Nephron (organoid): ENCODE results near the gene SEC14L3.

Experiments
- H3K27ac Mint-ChIP-seq, 3 experiments: 2 replicates each; pipeline ENCODE4 v1.8.0; 2020; ENCODE audit warnings: mixed read lengths in 3 of 3, mild to moderate bottlenecking in 2 of 3, moderate library complexity in 1 of 3
- H3K27me3 Mint-ChIP-seq: 2 replicates; pipeline ENCODE4 v1.8.0; 2021; ENCODE audit warnings: low read depth, mild to moderate bottlenecking, moderate library complexity, mixed read lengths
- H3K36me3 Mint-ChIP-seq: 2 replicates; pipeline ENCODE4 v1.8.0; 2020; ENCODE audit warnings: low read depth, mixed read lengths
- H3K4me1 Mint-ChIP-seq: 2 replicates; pipeline ENCODE4 v1.8.0; 2020; ENCODE audit warnings: mixed read lengths
- H3K4me3 Mint-ChIP-seq, 3 experiments: 2 replicates each; pipeline ENCODE4 v1.8.0; 2020; ENCODE audit warnings: mild to moderate bottlenecking in 3 of 3, mixed read lengths in 3 of 3, moderate library complexity in 2 of 3
- H3K9me3 Mint-ChIP-seq: 2 replicates; pipeline ENCODE4 v1.8.0; 2020; ENCODE audit warnings: mixed read lengths
- TF ChIP-seq, protein P1 (sequence below), 3 experiments: fragments of 200-600 bp; sonication (generic); IDR thresholded peaks; one replicate each; pipeline ENCODE4 v1.5.0; 2021; ENCODE audit warnings: antibody characterized with exemption in 3 of 3; ENCODE audit not compliant: unreplicated experiment in 3 of 3

The SEC14L3 gene

GRCh38 chr22:30511911-30512310 is 40.1 kb upstream of the SEC14L3 start:
- H3K36me3 Mint-ChIP-seq = no peaks in the 10 kb centered on the region
- TF ChIP-seq, protein P1, sequence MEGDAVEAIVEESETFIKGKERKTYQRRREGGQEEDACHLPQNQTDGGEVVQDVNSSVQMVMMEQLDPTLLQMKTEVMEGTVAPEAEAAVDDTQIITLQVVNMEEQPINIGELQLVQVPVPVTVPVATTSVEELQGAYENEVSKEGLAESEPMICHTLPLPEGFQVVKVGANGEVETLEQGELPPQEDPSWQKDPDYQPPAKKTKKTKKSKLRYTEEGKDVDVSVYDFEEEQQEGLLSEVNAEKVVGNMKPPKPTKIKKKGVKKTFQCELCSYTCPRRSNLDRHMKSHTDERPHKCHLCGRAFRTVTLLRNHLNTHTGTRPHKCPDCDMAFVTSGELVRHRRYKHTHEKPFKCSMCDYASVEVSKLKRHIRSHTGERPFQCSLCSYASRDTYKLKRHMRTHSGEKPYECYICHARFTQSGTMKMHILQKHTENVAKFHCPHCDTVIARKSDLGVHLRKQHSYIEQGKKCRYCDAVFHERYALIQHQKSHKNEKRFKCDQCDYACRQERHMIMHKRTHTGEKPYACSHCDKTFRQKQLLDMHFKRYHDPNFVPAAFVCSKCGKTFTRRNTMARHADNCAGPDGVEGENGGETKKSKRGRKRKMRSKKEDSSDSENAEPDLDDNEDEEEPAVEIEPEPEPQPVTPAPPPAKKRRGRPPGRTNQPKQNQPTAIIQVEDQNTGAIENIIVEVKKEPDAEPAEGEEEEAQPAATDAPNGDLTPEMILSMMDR (IDR thresholded peaks at IDR 0.05; ENCODE audit: unreplicated experiment in 3 of 3) = no peak
- no peaks in the 10 kb centered on the region for H3K27me3 Mint-ChIP-seq
- no peaks in the 10 kb centered on the region for H3K4me1 Mint-ChIP-seq
- no peak overlapping the region for H3K4me3 Mint-ChIP-seq
- H3K27ac Mint-ChIP-seq = no peak overlapping the region
- H3K9me3 Mint-ChIP-seq = peaks cover 4% of the 10 kb centered on the region

GRCh38 chr22:30511109-30511508 is 39.3 kb upstream of the SEC14L3 start:
- H3K27ac Mint-ChIP-seq = no peak overlapping the region
- H3K36me3 Mint-ChIP-seq = no peaks in the 10 kb centered on the region
- no peaks in the 10 kb centered on the region for H3K27me3 Mint-ChIP-seq
- TF ChIP-seq, protein P1 (IDR thresholded peaks at IDR 0.05; ENCODE audit: unreplicated experiment in 3 of 3) = no peak
- peaks cover 4% of the 10 kb centered on the region for H3K9me3 Mint-ChIP-seq
- H3K4me3 Mint-ChIP-seq = no peak overlapping the region
- no peaks in the 10 kb centered on the region for H3K4me1 Mint-ChIP-seq

GRCh38 chr22:30508216-30508615 is 36.4 kb upstream of the SEC14L3 start:
- H3K27me3 Mint-ChIP-seq = no peaks in the 10 kb centered on the region
- H3K27ac Mint-ChIP-seq = no peak overlapping the region
- no peaks in the 10 kb centered on the region for H3K4me1 Mint-ChIP-seq
- TF ChIP-seq, protein P1 (IDR thresholded peaks at IDR 0.05; ENCODE audit: unreplicated experiment in 3 of 3) = no peak
- no peaks in the 10 kb centered on the region for H3K36me3 Mint-ChIP-seq
- peaks cover under 1% of the 10 kb centered on the region for H3K9me3 Mint-ChIP-seq
- H3K4me3 Mint-ChIP-seq = no peak overlapping the region

DNA sequence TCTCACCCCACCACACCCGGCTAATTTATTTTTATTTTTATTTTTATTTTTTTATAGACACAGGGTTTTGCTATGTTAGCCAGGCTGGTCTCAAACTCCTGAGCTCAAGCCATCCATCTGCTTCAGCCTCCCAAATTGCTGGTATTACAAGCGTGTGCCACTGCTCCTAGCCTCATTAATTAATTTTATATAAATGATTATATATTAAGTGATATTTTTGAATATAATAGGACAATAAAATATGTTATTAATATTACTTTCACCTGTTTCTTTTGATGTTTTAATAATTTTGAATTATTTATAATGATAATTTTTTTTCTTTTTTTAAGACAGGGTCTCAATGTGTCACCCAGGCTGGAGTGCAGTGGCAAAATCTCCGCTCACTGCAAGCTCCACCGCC is 35.9 kb upstream of the SEC14L3 start:
- H3K9me3 Mint-ChIP-seq = no peaks in the 10 kb centered on the region
- no peak overlapping the region for H3K4me3 Mint-ChIP-seq
- no peaks in the 10 kb centered on the region for H3K27me3 Mint-ChIP-seq
- H3K36me3 Mint-ChIP-seq = no peaks in the 10 kb centered on the region
- H3K4me1 Mint-ChIP-seq = no peaks in the 10 kb centered on the region
- H3K27ac Mint-ChIP-seq = no peak overlapping the region
- TF ChIP-seq, protein P1 (IDR thresholded peaks at IDR 0.05; ENCODE audit: unreplicated experiment in 3 of 3) = no peak

- no peaks in the 10 kb centered on the region for H3K27me3 Mint-ChIP-seq
- TF ChIP-seq, protein P1 (IDR thresholded peaks at IDR 0.05; ENCODE audit: unreplicated experiment in 3 of 3) = no peak
- no peaks in the 10 kb centered on the region for H3K4me1 Mint-ChIP-seq
These were observed 34.7 kb upstream of the SEC14L3 start for GRCh38 chr22:30506507-30506968.

GRCh38 chr22:30503551-30503950 is 31.7 kb upstream of the SEC14L3 start:
- Mint-ChIP-seq H3K27me3 (no peaks in the 10 kb centered on the region), H3K9me3 (no peaks in the 10 kb centered on the region), H3K36me3 (no peaks in the 10 kb centered on the region), H3K27ac (no peak overlapping the region), H3K4me1 (no peaks in the 10 kb centered on the region), H3K4me3 (no peak overlapping the region)
- TF ChIP-seq, protein P1 (IDR thresholded peaks at IDR 0.05; ENCODE audit: unreplicated experiment in 3 of 3) = no peak

More at GRCh38 chr22:30506507-30506968, 34.7 kb upstream of the SEC14L3 start:
- no peak overlapping the region for H3K4me3 Mint-ChIP-seq
- no peaks in the 10 kb centered on the region for H3K9me3 Mint-ChIP-seq
- no peak overlapping the region for H3K27ac Mint-ChIP-seq
- H3K36me3 Mint-ChIP-seq = no peaks in the 10 kb centered on the region
